NOMO-1 (cell line): ENCODE data around the gene TRAPPC12.

Experiments used
- DNase-seq, 2 experiments: peaks; one replicate each; lab custom pipeline; 2025; ENCODE audit not compliant: unreplicated experiment in 2 of 2; lab: John Stamatoyannopoulos, UW

TRAPPC12 gene

DNA sequence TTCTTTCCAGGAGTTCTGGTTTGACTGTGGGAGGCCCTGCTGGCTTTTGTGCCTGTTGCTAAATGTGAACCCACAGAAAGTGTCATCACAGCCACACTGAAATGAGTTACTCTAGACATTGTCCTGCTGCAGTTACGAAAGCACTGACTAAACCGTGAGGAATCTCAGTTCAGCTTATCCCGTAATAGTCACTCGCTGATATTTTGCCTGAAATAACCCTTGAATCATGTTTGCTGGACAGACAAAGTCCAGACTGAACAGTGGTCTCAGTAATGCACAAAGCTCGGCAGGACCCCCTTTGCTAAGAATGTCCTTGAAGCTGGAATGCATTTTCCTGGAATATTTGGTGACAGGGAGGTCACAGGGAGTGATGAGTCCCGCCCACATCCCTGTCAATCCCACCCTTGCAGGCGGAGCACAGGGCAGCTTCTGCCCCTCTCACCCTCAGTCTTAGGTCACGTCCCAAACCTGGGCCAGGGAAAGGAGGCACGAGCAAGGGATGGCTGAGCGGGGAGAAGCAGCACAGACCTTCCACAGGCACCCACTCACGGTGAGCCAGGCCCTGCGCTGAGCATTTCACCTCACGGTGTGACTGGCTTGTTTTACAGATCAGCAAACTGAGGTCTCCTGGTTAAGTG, 86.5 kb downstream of the TRAPPC12 start:
- no peak for DNase-seq

DNA sequence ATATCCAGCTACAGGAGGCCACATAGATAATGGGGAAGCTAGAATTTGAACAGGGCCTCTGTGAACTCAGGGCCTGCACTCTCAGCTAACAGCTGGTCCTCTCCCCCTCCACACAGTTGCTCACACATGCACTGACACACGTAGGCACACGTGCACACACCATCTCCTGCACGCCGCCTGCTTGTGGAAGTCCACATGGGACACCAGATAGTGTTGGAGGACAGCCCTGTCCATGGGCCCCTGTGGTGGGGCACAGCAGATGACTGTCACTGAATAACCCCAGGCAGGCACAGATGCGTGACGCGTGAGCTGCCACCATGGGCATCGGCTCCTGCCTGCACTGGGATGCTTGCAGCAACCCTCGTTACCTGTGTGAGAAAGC, 87.0 kb downstream of the TRAPPC12 start:
- DNase-seq: no peak

DNA sequence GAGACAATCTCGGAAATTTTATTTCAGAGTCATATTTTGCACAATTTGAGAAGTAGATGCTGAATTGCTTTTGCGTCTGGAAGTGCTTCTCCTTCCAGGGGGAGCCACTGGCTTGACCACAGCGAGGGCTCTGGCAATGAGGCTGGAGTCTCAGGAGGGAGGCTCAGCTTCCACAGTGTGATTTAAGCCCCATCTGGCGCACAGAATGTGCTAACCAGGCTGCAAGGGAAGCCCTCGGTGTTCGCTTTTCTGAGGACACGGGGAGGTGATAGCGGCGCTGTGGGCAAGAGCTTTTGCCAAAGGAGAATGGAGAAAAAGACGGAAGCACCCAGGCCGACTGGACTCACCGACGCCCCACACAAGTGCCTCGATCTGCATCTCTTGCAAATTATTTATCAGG, 87.5 kb downstream of the TRAPPC12 start:
- no peak for DNase-seq

DNA sequence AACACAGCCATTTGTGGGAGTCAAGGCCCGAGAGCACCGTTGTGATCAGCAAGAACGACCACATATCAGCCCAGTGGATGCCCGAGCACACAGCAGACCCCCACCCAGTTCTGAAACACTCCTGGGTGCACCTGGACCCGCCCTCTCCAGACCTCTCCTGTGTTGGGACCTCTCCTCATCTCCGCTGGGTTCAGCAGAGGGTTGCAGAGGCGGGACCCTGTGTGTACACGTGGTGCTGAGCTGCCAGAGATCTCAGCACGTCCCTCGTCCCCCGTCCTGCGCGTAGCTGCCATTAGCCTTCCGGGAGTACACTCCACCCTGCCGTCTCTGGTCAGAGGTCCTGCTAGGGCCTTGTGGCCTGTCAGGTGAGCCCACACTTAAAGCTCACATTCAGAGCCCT, 88.2 kb downstream of the TRAPPC12 start:
- no peak for DNase-seq

DNA sequence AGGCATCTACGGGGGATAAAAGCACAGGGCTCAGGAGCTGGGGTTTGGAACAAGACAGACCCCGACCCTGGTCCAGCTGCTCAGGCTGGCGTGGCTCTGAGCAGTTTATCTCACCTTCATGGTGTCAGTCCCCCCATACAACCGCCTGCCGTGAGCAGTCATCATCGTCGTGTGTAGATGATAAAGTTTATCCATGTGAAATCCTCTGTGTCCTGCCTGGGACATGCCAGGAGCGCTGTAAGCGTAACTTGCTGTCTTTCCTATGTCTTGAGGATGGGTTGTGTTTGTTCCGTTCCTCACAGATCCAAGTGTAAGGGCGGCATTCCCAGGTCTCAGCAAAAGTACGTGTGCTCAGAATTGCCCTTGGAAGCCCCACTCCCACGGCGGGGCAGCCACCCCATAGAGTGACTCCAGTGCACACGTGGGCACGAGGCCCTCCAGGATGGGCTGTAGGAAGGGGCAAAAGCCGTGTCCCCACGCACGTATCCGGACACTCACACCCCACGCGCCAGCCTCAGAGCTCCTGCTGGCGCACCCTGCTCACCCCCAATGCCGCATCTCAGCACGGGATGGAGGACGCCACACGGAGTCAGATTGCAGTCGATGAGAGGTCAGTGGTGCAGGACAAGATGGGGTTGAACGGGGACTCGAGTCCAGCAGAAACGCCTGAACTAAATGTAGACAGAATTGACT, 88.9 kb downstream of the TRAPPC12 start:
- DNase-seq: no peak

DNA sequence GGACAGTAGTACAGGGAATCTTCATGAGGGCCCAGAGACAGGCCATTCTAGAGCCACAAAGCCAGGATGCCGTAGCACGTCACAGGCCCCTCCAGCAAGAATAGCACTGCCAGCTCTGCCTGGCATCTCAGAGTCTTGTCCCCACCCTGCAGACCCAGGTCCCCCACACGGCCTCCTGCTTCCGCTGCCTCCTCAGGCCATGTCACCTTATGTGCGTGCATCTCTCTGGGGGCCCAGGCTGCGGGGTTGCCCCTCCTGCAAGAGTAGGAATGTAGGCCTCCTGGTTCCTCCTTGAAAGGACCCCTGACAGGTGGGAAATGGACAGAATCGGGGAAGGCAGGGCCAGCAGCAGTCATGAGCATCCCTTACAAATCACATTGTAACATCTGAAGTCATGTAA, 90.0 kb downstream of the TRAPPC12 start:
- no peak for DNase-seq

DNA sequence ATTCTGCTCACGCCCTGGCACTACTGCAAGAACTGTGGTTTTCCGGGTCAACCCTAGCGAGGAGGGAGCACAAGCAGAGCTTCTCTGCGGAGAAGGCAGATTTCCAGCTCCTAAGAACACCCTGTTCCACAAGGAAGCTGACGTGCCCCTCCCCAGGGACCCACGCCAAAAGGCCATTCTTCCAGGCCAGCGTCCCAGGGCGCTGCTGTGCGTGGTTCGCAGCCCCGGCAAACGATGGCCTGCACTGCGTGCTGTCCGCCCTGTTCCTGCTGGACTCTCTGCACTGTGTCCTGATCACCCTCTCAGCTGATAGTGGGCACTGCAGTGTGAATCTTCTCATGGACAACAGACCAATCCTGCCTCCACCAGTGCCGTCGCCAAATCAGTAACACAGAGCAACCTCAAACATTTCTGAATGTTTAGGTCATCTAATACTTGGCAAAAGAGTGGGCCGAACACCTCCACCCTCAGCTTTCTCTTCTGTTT, 90.7 kb downstream of the TRAPPC12 start:
- no peak for DNase-seq

DNA sequence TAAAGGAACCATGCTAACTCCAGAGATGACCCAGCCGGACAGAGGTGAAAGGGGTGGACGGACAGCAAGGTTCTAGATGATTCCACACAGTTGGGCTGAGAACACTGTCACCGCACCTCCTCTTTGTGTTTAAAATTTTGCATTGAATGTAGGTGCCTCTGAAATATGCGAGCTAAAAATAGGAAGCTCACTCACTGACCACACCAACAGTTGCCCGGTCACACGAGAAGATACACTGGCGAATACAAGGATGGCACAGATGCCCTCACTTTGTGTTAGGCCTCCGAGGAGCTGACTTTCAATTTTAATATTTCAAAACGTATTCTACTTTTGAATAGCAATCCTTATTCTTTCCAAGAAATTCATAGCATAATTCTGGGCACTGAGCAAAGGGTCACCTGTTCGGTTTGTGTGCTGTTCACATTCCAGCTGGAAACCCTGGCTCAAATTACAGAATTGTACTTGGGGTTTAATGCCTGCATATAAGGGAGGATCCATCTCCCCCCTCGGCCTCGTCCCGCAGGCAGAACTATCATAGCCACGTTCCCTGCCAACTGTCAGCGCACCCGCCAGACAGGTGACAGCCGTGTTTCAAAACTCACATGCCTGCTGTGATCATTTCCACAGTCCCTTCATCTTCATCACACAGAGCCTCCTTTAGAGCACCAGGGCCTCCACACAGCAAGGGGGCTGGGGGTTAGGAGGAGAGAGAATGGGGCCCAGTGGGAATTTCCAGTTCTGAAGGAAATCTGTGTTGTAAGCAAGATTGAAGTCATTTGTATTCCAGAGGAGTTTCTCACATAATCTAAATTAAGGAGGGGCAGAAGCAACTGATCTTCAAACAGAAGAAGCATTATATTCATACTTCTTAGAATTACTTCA, 91.6 kb downstream of the TRAPPC12 start:
- no peak for DNase-seq

DNA sequence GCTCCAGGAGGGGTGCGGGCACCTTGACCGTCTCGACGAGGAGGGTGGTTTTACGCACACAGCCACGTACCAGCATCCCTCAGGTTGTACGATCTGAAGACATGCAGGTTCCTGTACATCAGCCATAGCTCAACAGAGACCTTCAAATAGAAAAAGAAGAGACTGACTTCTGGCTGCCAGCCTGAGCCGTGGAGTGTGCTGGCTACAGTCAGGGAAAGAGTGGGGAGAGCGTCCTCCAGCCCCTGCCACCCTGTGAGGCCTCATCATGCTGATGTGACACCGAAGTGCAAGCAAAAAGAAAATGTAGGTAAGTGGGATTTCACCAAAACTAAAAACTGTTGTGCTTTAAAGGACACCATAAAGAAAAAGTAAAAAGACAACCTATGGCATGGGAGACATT, 92.8 kb downstream of the TRAPPC12 start:
- DNase-seq: no peak

DNA sequence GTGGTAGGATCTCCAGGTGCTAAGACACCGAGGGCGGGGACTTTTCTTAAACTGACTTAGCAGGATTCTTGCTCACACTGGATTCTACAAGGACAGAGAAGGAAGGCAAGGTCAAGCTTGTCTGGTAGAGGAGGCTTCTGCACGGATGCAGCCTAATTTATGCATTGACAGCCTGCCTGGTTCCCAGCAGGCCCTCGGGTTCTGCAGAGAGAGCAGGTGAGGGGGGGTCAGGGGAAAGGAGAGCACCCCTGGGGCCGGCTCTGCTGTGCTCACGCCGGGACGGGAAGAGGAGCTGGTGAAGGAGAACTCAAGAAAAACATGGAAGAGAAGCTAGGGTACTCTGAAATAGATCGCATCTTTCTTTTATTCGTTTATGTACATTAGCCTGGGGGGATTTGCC, 93.5 kb downstream of the TRAPPC12 start:
- DNase-seq: no peak

DNA sequence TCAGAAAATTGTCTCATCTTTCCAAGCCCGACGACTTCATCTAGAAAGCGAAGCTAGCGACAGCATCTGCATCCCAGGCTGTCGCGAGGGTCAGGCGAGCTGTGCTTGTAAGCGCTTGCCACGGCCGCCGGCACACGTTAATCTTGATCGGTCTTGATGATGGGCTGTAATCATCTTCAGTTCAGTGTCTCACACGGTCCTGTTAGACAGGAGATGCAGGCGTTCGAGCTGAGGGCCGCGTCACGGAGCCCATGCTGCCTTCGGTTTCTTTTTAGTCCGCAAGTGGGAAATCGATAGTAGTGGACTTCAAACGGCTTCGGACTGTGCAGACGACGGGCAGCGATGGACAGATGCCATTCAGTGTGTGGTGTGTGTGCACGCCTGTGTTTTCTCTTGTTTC, 96.3 kb downstream of the TRAPPC12 start:
- DNase-seq: no peak

DNA sequence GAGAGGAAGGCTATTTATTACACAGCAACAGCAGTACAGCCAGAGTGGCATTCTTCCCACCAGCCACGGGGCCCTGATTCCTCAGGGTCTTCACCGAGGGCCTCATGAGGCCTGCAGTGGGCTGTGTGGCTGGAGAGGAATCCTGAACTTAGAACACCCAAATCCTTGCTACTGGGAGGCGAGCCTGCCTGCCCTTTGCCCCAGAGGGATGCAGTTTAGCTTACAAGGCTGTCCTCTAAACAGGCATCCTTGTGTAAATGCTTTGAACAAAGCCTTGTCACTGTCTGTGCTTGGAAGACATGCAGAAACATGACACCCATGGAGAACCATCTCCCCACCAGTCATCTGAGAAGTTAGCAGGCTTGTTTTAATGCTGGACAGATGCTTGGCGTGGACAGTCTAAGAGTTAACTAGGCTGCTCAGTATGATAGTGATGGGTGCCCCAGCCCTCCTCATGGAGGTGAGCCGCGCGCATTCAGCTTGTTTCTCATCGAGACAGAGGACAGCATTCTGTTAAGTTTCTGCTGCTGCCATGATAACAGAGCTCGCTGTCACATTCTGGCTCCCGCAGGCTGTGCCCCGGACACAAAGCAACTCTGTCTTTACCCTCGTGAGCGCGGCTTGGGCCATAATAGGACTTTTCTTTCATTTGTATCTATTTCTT, 97.0 kb downstream of the TRAPPC12 start:
- DNase-seq: no peak

DNA sequence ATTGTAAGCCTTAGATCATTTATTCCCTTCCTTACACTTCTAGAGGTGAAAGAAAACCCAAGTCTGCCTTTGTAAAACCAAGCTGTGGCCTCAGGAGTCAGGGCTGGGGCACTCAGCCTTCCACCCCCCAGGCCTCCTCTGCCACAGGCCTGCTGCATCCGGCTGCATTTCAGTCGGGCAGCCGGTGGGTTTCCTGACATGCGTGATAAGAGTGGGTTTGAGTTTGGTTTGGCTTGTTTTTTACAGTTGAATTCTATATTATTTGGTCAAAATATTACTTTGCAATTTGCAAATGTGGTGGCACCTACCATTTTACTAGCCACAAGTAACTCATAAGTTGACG, 97.5 kb downstream of the TRAPPC12 start:
- no peak for DNase-seq

DNA sequence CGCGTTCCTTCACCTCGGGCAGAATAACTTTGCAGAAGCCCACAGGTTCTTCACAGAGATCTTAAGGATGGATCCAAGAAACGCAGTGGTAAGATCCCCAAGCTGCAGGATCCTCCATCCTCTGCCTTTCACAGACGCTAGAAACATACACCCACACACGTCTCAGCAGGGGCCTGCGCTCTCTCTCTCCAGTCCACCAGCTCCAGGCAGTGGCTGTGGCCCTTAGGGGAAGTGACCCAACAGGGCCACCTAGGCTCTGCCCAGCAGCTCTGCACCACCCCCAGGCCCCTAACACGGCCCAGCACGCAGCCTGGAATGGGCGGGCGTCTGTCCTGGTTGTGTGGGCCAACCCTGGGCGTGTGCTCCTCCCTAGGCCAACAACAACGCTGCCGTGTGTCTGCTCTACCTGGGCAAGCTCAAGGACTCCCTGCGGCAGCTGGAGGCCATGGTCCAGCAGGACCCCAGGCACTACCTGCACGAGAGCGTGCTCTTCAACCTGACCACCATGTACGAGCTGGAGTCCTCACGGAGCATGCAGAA, 99.4 kb downstream of the TRAPPC12 start:
- DNase-seq: no peak

DNA sequence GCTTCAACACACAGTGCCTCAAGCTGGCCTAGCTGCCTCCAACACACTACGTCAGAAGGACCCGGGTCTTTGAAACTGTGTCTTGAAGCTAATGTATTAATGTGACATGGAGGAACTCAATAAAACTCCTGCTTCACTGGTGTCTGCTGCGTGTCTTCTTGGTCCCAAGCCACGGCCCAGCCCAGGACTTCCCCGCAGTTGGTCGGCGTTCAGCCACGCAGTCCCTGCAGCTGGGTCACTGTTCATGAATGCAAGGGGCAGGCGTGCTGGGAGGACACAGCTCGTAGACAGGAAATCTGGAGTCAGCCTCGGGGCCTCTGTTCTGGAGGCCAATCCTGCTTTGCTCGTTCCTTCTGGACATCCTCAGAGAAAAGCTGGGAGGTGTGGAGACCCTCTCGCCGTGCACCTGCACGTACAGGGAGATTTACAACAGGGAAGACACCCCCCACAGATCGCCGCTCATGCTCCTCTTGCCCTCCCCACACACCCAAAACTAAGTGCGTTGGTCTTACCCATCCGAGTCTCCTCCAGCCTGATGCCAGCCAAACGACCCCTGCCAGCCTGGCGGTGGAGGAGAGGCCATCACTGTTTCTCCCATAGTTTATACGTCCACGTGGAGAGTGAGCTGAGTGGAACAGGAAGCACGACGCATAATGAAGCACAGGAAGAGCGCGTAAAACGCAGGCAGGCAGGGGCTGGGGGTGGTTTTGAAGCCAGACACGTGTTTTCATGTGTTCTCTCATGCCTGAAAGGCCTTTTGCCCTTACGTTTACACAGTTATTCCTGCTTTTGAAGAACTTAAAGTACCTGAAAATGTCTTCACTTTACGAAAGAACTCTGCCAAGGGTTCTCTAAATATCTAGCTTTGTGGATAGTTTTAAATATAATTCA, 100.2 kb downstream of the TRAPPC12 start:
- DNase-seq: no peak

DNA sequence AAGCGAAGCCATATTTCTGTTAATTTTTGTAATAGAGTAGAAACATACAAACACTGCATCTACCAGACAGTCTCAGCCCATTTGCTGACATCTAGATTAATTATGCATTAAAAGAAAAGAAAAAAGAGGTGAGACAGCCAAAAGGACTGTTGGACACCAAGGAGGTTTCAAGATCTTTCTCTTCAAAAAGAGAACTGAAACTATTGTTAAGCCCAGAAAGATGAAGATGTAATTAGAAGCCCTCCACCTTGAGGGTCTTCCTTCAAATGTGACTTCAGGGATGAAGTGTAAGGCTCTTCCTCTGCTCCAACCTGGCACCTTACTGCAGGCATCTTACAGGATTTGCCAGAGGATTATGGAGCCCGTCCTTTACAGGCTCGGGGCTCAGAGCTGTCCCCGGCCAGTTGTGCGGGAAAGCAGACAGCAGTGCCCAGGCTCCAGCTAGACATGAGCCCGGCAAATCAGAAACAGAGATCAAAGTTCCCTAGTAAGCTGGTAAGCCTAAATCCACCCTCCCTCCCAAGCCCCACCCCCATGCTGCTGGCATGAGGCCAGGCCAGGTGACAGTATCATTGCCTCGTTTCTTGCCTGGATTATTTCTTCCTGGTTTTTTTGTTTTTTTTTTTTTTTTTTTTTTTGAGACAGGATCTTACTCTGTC, 101.0 kb downstream of the TRAPPC12 start:
- no peak for DNase-seq

DNA sequence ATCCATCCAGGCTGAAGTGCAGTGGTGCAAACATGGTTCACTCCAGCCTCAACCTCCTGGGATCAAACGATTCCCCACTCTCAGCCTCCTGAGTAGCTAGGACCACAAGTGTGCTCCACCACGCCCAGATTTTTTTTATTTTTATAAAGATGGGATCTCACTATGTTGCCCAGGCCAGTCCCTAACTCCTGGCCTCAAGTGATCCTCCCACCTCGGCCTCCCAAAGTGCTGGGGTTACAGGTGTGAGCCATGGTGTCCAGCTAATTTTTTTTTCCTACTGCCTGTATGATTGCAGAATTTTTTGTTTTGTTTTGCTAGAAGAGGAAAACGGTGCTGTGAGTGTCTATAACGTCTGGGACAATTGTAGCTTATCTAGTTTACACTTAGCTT, 101.5 kb downstream of the TRAPPC12 start:
- DNase-seq: no peak

DNA sequence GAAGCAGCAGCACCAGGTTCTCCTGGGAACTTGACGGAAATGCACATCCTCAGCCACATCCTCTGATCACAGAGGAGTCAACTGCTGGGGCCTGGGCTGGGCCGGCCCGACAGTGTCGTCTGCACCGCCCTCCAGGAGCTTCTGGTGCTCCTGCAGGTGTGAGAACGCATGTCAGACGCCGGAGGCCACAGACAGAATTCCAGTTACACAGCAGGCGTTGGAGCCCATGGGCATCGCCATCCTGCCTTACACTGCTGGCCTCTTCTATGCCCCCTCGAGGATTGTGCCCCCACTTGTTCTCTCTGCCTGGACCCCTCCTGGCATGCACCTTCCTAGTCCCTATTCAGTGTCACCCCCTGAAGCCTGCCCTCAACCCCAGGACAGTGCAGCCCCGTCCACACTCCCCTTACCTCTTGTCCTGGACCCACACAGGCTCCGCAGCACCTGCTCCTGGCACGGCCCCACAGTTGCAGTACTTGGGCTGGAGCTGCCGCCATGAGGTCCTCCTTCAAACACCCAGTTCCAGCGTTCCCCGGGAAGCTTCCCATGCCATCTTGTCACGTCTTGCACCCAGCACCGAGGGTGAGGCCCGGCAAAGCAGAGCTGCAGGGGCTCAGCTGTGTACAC, 102.4 kb downstream of the TRAPPC12 start:
- DNase-seq: no peak

DNA sequence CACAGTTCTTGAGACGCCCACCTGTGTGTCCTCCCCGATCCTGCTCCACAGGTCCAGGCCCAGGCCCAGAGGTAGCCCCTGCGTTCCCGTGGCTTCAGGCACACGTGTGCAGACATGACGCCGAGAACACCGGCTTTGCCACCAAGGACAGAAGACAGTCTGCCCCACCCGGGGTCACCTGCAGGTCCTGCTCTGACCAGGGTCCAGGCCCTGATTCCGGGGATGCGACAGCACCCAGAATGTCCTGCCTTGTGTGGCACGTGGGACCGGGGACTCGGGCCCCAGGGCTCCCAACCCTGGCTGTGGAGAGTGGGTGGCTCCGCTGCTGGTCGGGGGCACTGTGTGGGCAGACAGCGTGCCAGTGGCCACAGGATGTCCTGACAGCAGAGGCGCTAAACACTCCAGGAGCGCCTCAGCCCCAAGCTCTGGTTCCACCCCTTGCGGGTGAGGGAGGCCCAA, 102.9 kb downstream of the TRAPPC12 start:
- no peak for DNase-seq
